ENCODE results near the gene CBX5.
"Not testable (repeated sequence)": the region's sequence is repeated elsewhere in the genome, so short reads cannot be mapped to it uniquely, and the experiment has no call there.

The CBX5 gene

GRCh38 chr12:54191550-54192022 lies 88.3 kb downstream of the CBX5 start:
- H3K27me3 ChIP-seq, result peaks cover 44 to 51% (median 50%) of the 10 kb centered on the region in 11 experiments
- peaks cover 0 to 9% (median 4%) of the 10 kb centered on the region in 11 experiments; a peak in 6 of 22 replicates for H3K36me3 ChIP-seq
- H3K4me1 ChIP-seq, result peaks cover 22 to 51% (median 36%) of the 10 kb centered on the region in 10 experiments
- no peaks in the 10 kb centered on the region for H3K9me3 ChIP-seq (replicated peaks in 1 of 11)
- no peak overlapping the region for H3K27ac ChIP-seq
- no peak overlapping the region for H3K4me3 ChIP-seq
- no peak overlapping the region for H3K9ac ChIP-seq
- H4K20me1 ChIP-seq, result 0 out of 22 replicates have a peak, but pooled peaks cover 0 to 4% (median 0%) of the 10 kb centered on the region in 11 experiments
- TF ChIP-seq Cebpa-rat (IDR thresholded peaks at IDR 0.05), result no peak
- H3K4me2 ChIP-seq, result peak overlapping the region in 7 of 11 experiments; percentile 4 to 76 (median 53); a peak in 13 of 22 replicates

- Histone ChIP-seq H3K36me3 (peaks cover 0 to 11% (median 5%) of the 10 kb centered on the region in 11 experiments; a peak in 6 of 22 replicates), H3K9ac (no peak overlapping the region), H3K9me3 (replicated peaks in 1 of 11) (no peaks in the 10 kb centered on the region), H4K20me1 (no peaks in the 10 kb centered on the region), H3K4me3 (no peak overlapping the region), H3K27ac (no peak overlapping the region), H3K4me1 (peaks cover 17 to 47% (median 32%) of the 10 kb centered on the region in 10 experiments), H3K27me3 (peaks cover 40 to 46% (median 46%) of the 10 kb centered on the region in 11 experiments), H3K4me2 (peak overlapping the region in 6 of 11 experiments; percentile 29 to 76 (median 48); a peak in 10 of 22 replicates)
- TF ChIP-seq Cebpa-rat (IDR thresholded peaks at IDR 0.05), result no peak
Measured at GRCh38 chr12:54191126-54191525, 88.8 kb downstream of the CBX5 start.

GRCh38 chr12:54189198-54189539 lies 90.8 kb downstream of the CBX5 start:
- peaks cover 8 to 30% (median 20%) of the 10 kb centered on the region in 10 experiments; a peak in 18 of 20 replicates for H3K4me1 ChIP-seq
- H3K36me3 ChIP-seq, result peaks cover 0 to 18% (median 5%) of the 10 kb centered on the region in 11 experiments; a peak in 8 of 22 replicates
- TF ChIP-seq Cebpa-rat (IDR thresholded peaks at IDR 0.05), result no peak
- H3K9me3 ChIP-seq (replicated peaks in 1 of 11), result no peaks in the 10 kb centered on the region
- peak overlapping the region in 7 of 10 experiments; percentile 12 to 89 (median 81); a peak in 6 of 20 replicates for H3K4me3 ChIP-seq
- peaks cover 0 to 6% (median 0%) of the 10 kb centered on the region in 11 experiments; a peak in 5 of 22 replicates for H4K20me1 ChIP-seq
- peak overlapping the region in 6 of 11 experiments; percentile 9 to 57 (median 53); a peak in 6 of 22 replicates for H3K27ac ChIP-seq
- H3K27me3 ChIP-seq, result peaks cover 25 to 26% (median 26%) of the 10 kb centered on the region in 11 experiments
- peak overlapping the region; percentile 22 to 71 (median 55) for H3K4me2 ChIP-seq
- H3K9ac ChIP-seq, result no peak overlapping the region

- H3K36me3 ChIP-seq, result peaks cover 0 to 39% (median 15%) of the 10 kb centered on the region in 11 experiments; a peak in 14 of 22 replicates
- no peak for TF ChIP-seq Cebpa-rat (IDR thresholded peaks at IDR 0.05)
- no peaks in the 10 kb centered on the region for H3K9me3 ChIP-seq (replicated peaks in 1 of 11)
- peaks cover 4 to 6% (median 5%) of the 10 kb centered on the region in 11 experiments for H3K27me3 ChIP-seq
- peaks cover 8 to 27% (median 20%) of the 10 kb centered on the region in 10 experiments; a peak in 18 of 20 replicates for H3K4me1 ChIP-seq
- H4K20me1 ChIP-seq, result peaks cover 0 to 26% (median 6%) of the 10 kb centered on the region in 11 experiments; a peak in 11 of 22 replicates
- no peak overlapping the region for H3K27ac ChIP-seq
- H3K9ac ChIP-seq, result no peak overlapping the region
- H3K4me3 ChIP-seq, result no peak overlapping the region
- peak overlapping the region in 2 of 11 experiments; percentile 79 to 91; a peak in 1 of 22 replicates for H3K4me2 ChIP-seq
Measured at GRCh38 chr12:54187075-54187474, 92.8 kb downstream of the CBX5 start.

- Histone ChIP-seq H3K27ac (no peak overlapping the region), H3K36me3 (peaks cover 0 to 51% (median 21%) of the 10 kb centered on the region in 11 experiments; a peak in 15 of 22 replicates), H3K4me2 (no peak overlapping the region), H3K9ac (no peak overlapping the region), H3K4me1 (peaks cover 8 to 18% (median 15%) of the 10 kb centered on the region in 10 experiments; a peak in 16 of 20 replicates), H3K9me3 (replicated peaks in 1 of 11) (no peaks in the 10 kb centered on the region), H3K4me3 (no peak overlapping the region), H4K20me1 (peaks cover 0 to 31% (median 7%) of the 10 kb centered on the region in 11 experiments; a peak in 11 of 22 replicates), H3K27me3 (no peaks in the 10 kb centered on the region)
- no peak for TF ChIP-seq Cebpa-rat (IDR thresholded peaks at IDR 0.05)
Measured at GRCh38 chr12:54185919-54186318, 94.0 kb downstream of the CBX5 start.

GRCh38 chr12:54185297-54185696 lies 94.6 kb downstream of the CBX5 start:
- H3K27ac ChIP-seq; H3K4me3 ChIP-seq; H3K27me3 ChIP-seq; H3K9me3 ChIP-seq (replicated peaks in 1 of 11); H3K4me2 ChIP-seq; H3K9ac ChIP-seq: not testable (repeated sequence)
- Histone ChIP-seq H3K4me1 (peaks cover 8 to 18% (median 14%) of the 10 kb centered on the region in 10 experiments; a peak in 16 of 20 replicates), H3K36me3 (peaks cover 0 to 56% (median 21%) of the 10 kb centered on the region in 11 experiments; a peak in 15 of 22 replicates), H4K20me1 (peaks cover 0 to 31% (median 7%) of the 10 kb centered on the region in 11 experiments; a peak in 11 of 22 replicates)

- H3K9me3 ChIP-seq (replicated peaks in 1 of 11), result no peaks in the 10 kb centered on the region
- no peak overlapping the region for H3K9ac ChIP-seq
- no peak overlapping the region for H3K4me3 ChIP-seq
- no peak overlapping the region for H3K4me2 ChIP-seq
- H3K4me1 ChIP-seq, result peaks cover 6 to 14% (median 10%) of the 10 kb centered on the region in 10 experiments; a peak in 16 of 20 replicates
- no peak for TF ChIP-seq Cebpa-rat (IDR thresholded peaks at IDR 0.05)
- H3K36me3 ChIP-seq, result peaks cover 0 to 59% (median 21%) of the 10 kb centered on the region in 11 experiments; a peak in 15 of 22 replicates
- H4K20me1 ChIP-seq, result peaks cover 0 to 31% (median 7%) of the 10 kb centered on the region in 11 experiments; a peak in 11 of 22 replicates
- H3K27ac ChIP-seq, result no peak overlapping the region
- no peaks in the 10 kb centered on the region for H3K27me3 ChIP-seq
Measured at GRCh38 chr12:54184024-54184805, 95.7 kb downstream of the CBX5 start.

GRCh38 chr12:54182981-54183380 lies 96.9 kb downstream of the CBX5 start:
- no peak overlapping the region for H3K27ac ChIP-seq
- peaks cover 0 to 6% (median 0%) of the 10 kb centered on the region in 11 experiments; a peak in 2 of 22 replicates for H3K27me3 ChIP-seq
- H3K4me3 ChIP-seq, result no peak overlapping the region
- TF ChIP-seq Cebpa-rat (IDR thresholded peaks at IDR 0.05), result no peak
- H3K36me3 ChIP-seq, result peaks cover 0 to 59% (median 21%) of the 10 kb centered on the region in 11 experiments; a peak in 15 of 22 replicates
- H3K4me1 ChIP-seq, result peaks cover 0 to 8% (median 4%) of the 10 kb centered on the region in 10 experiments; a peak in 13 of 20 replicates
- H3K9ac ChIP-seq, result no peak overlapping the region
- H3K4me2 ChIP-seq, result no peak overlapping the region
- H3K9me3 ChIP-seq (replicated peaks in 1 of 11), result no peaks in the 10 kb centered on the region
- H4K20me1 ChIP-seq, result peaks cover 0 to 31% (median 7%) of the 10 kb centered on the region in 11 experiments; a peak in 11 of 22 replicates

GRCh38 chr12:54182086-54182485 lies 97.8 kb downstream of the CBX5 start:
- Histone ChIP-seq H3K9ac (no peak overlapping the region), H3K27ac (no peak overlapping the region), H3K4me1 (no peaks in the 10 kb centered on the region), H3K36me3 (peaks cover 0 to 55% (median 21%) of the 10 kb centered on the region in 11 experiments; a peak in 15 of 22 replicates), H4K20me1 (peaks cover 0 to 31% (median 7%) of the 10 kb centered on the region in 11 experiments; a peak in 11 of 22 replicates), H3K4me2 (no peak overlapping the region), H3K9me3 (replicated peaks in 1 of 11) (no peaks in the 10 kb centered on the region), H3K4me3 (no peak overlapping the region), H3K27me3 (peaks cover 0 to 13% (median 7%) of the 10 kb centered on the region in 11 experiments; a peak in 8 of 22 replicates)
- no peak for TF ChIP-seq Cebpa-rat (IDR thresholded peaks at IDR 0.05)
